Gastroesophageal sphincter (tissue), 4 donors: ENCODE results near the gene SNTG2. TPM values are rescaled to one million over a fixed set of nuclear protein-coding genes. Genes with fewer than 3 reads are reported as not detected.
A peak's percentile ranks its signal among the peaks of the same experiment; 100 is the strongest.

ENCODE experiments used
- ATAC-seq: fragments of 150-250 bp; one replicate; pipeline ENCODE4 v1.9.1; 2016; ENCODE audit warnings: mild to moderate bottlenecking, moderate library complexity
- H3K27ac ChIP-seq, 4 donors: fragments of 200-600 bp; sonication (generic) in 3 of 4; 1 replicate in 3 of 4; 2 replicates in 1 of 4; pipeline ENCODE4 v1.5.1; 2016 to 2019
- H3K27me3 ChIP-seq: fragments of 200-600 bp; sonication (generic); one replicate; pipeline ENCODE4 v1.5.1; 2019
- H3K36me3 ChIP-seq, 2 donors: fragments of 200-600 bp; sonication (generic); one replicate each; pipeline ENCODE4 v1.5.1; 2019; ENCODE audit warnings: control low read depth in 1 of 2
- H3K4me1 ChIP-seq, 3 donors: fragments of 200-600 bp; sonication (generic); 1 replicate in 2 of 3; 2 replicates in 1 of 3; pipeline ENCODE4 v1.5.1; 2016 to 2019; ENCODE audit warnings: control low read depth in 2 of 3
- H3K4me3 ChIP-seq, 2 donors: fragments of 200-600 bp; sonication (generic); one replicate each; pipeline ENCODE4 v1.5.1; 2019; ENCODE audit warnings: mild to moderate bottlenecking in 1 of 2, moderate library complexity in 1 of 2
- H3K9me3 ChIP-seq, 3 donors: fragments of 200-600 bp; sonication (generic); one replicate each; pipeline ENCODE4 v1.5.1; 2017 to 2019; ENCODE audit warnings: control low read depth in 2 of 3
- CTCF ChIP-seq, 4 experiments: fragments of 200-600 bp in 2 of 4; fragments of 450-650 bp in 2 of 4; sonication (generic) in 1 of 4; IDR thresholded peaks; one replicate each; pipeline ENCODE4 v1.5.1; 2017 to 2019; ENCODE audit warnings: antibody characterized with exemption in 4 of 4, mild to moderate bottlenecking in 2 of 4, moderate library complexity in 2 of 4
- EP300 ChIP-seq: sonication (generic); formaldehyde crosslinking; IDR thresholded peaks from one replicate; pipeline ENCODE4 v1.6.1; 2017; ENCODE audit warnings: antibody characterized with exemption, mild to moderate bottlenecking
- POLR2A ChIP-seq, 2 donors: fragments of 450-650 bp; IDR thresholded peaks; one replicate each; pipeline ENCODE4 v1.6.1; 2017; ENCODE audit warnings: antibody characterized with exemption in 2 of 2, mild to moderate bottlenecking in 2 of 2, moderate library complexity in 1 of 2
- POLR2AphosphoS5 ChIP-seq: sonication (generic); formaldehyde crosslinking; IDR thresholded peaks from one replicate; pipeline ENCODE4 v1.6.1; 2017; ENCODE audit warnings: antibody characterized with exemption
- WGBS, 2 donors: methylation state at CpG; one replicate each; pipeline ENCODE4 v1.1.5; 2018; ENCODE audit warnings: low coverage in 1 of 2; 5-methylcytosine and 5-hydroxymethylcytosine counted together
- total RNA-seq, 4 donors: library from RNA; depleted of rRNA; stranded (reverse); fragments of >200 nt; gene quantifications; one replicate each; pipeline ENCODE4 v1.1.0, GENCODE V29; 2016

SNTG2 gene
- total RNA-seq, 4 donors from 2014 or later: 1.5 to 7.9 (median 4.3) TPM

- TF ChIP-seq CTCF (IDR thresholded peaks at IDR 0.05) (no peak), EP300 (no peak), POLR2AphosphoS5 (no peak), POLR2A (IDR thresholded peaks at IDR 0.05) (no peak)
- H3K9me3 ChIP-seq: no peaks in the 10 kb centered on the region
- H3K4me3 ChIP-seq: no peak overlapping the region
- WGBS, 2 donors: 80 to 83% methylated on average over 5 to 10 of the region's 13 CpGs
- no peak for ATAC-seq
- H3K27ac ChIP-seq: no peak overlapping the region
- H3K27me3 ChIP-seq: peaks cover 5% of the 10 kb centered on the region
- H3K36me3 ChIP-seq: no peaks in the 10 kb centered on the region
- no peaks in the 10 kb centered on the region for H3K4me1 ChIP-seq
Observed at GRCh38 chr2:1150724-1151511, 200.3 kb downstream of the SNTG2 start.

GRCh38 chr2:1152375-1152774 is 201.7 kb downstream of the SNTG2 start:
- Histone ChIP-seq H3K4me3 (no peak overlapping the region), H3K4me1 (no peaks in the 10 kb centered on the region), H3K9me3 (no peaks in the 10 kb centered on the region), H3K36me3 (no peaks in the 10 kb centered on the region), H3K27ac (no peak overlapping the region), H3K27me3 (peaks cover 9% of the 10 kb centered on the region)
- WGBS, 2 donors: 73 to 84% methylated on average over 4 to 7 of the region's 7 CpGs
- ATAC-seq: no peak
- TF ChIP-seq CTCF (IDR thresholded peaks at IDR 0.05) (no peak), POLR2AphosphoS5 (no peak), POLR2A (IDR thresholded peaks at IDR 0.05) (no peak), EP300 (no peak)

DNA sequence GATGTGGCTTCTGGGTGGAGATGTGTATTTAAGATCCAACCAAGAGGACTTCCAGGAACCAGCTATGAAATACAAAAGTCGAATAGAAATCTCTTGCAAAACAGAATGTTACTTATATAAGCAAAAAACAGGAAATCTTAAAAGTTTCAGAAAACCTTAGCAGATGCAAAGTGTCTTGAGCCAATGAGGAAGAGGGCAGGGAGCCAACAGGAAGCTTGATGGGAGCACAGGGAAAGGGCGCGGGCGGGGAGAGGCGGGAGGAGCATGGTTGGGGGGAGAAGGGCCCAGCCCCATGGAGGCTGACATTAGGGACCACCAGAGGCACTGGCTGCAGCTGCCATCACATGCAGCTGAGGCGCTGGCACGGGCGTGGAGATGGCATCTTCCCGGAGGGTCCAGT is 203.3 kb downstream of the SNTG2 start:
- TF ChIP-seq POLR2AphosphoS5 (no peak), EP300 (no peak), CTCF (IDR thresholded peaks at IDR 0.05) (no peak), POLR2A (IDR thresholded peaks at IDR 0.05) (no peak)
- H3K36me3 ChIP-seq: no peaks in the 10 kb centered on the region
- WGBS, 2 donors: 27 to 52% methylated on average over 4 to 7 of the region's 9 CpGs
- H3K4me3 ChIP-seq: no peak overlapping the region
- peaks cover 9% of the 10 kb centered on the region for H3K27me3 ChIP-seq
- H3K4me1 ChIP-seq: no peaks in the 10 kb centered on the region
- H3K27ac ChIP-seq: peak overlapping the region in 1 of 4 donors; percentile 5
- no peak for ATAC-seq
- H3K9me3 ChIP-seq: no peaks in the 10 kb centered on the region

- ATAC-seq: no peak
- Histone ChIP-seq H3K36me3 (no peaks in the 10 kb centered on the region), H3K27ac (no peak overlapping the region), H3K4me1 (no peaks in the 10 kb centered on the region), H3K9me3 (no peaks in the 10 kb centered on the region), H3K27me3 (peaks cover 9% of the 10 kb centered on the region), H3K4me3 (no peak overlapping the region)
- 90 to 91% methylated on average over 4 of the region's 4 CpGs for WGBS, 2 donors
- TF ChIP-seq EP300 (no peak), CTCF (IDR thresholded peaks at IDR 0.05) (no peak), POLR2AphosphoS5 (no peak), POLR2A (IDR thresholded peaks at IDR 0.05) (no peak)
Observed at GRCh38 chr2:1154710-1155594, 204.3 kb downstream of the SNTG2 start.
